ENCODE data around the gene EGR2. TPM values are rescaled to one million over a fixed set of nuclear protein-coding genes. Genes with fewer than 3 reads are reported as not detected.
"Not testable (repeated sequence)": the region's sequence is repeated elsewhere in the genome, so short reads cannot be mapped to it uniquely, and the experiment has no call there.

Gene EGR2
- total RNA-seq, 1 experiment from 2014 or later, result 5.9 TPM

DNA sequence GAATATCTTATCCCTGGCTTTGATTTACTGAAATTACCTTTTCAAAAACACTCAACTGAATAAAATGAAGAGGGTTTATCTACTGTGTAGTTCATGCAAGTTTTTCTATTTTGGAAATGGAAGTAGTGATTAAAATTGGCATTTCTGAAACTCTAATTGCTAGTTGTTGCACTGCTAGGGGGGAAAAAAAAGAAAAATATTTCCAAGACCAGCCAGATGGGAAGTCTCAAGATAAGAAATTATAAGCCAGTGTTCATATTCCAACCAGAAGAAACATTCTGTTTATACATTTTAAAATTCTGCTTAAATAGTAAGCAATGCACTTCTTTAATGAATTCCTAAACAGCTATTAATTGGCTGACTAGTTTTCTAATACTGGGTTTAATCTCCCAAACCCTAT, 21.1 kb downstream of the EGR2 start:
- DNase-seq (ENCODE audit: low read depth), result no peak

DNA sequence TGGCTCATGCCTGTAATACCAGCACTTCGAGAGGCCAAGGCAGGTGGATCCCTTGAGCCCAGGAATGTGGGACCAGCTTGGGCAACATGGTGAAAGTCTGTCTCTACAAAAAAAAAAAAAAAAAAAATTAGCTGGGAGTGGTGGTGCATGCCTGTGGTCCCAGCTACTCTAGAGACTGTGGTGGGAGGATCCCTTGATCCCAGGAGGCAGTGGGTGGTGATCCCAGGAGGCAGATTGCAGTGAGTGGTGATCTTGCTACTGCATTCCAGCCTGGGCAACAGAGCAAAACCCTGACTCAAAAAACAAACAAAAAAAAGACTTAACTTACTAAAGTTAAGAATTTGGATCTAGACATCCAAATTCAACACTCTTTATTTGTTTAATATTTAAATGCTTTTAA, 21.9 kb downstream of the EGR2 start:
- DNase-seq (ENCODE audit: low read depth), result peak; percentile 65

DNA sequence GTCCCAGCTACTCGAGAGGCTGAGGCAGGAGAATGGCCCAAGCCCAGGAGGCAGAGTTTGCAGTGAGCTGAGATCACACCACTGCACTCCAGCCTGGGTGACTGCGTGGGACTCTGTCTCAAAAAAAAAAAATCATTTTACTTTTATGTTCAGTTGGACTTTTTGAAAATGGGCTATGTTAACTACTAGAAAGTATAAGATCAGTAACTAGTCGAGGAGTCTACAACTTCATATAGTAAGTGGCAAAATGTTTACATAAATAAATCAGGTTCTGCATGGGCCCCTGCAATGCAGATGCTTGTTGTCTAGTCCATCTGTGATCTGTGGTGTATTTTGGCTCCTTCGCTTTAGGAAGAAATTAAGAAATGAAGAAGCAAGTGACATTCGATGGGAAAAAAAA, 23.9 kb downstream of the EGR2 start:
- peak; percentile 49 for DNase-seq (ENCODE audit: low read depth)

DNA sequence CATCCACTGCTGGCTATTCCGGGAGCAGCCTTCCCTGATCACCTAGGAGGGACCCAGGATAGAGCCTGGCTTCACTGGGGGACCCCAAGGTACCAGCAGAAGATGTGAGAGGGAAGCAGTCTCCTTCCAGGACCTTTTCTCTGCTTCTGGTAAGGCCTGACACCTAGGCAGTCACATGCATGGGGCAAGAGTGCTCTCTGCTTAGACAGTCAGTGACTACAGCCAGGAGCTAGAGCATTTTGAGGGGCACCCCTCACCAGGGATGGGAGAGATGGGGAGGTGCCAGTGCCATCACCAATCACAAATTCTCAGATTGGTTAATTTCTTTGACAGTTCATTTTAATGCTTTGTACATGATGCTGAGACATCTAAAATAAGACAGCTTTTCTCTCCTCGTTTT, 25.6 kb downstream of the EGR2 start:
- DNase-seq (ENCODE audit: low read depth), result no peak

- no peak for DNase-seq (ENCODE audit: low read depth)
Observed at GRCh38 chr10:62790019-62790555, 26.1 kb downstream of the EGR2 start.

- no peak for DNase-seq (ENCODE audit: low read depth)
Observed at GRCh38 chr10:62788861-62789467, 27.2 kb downstream of the EGR2 start.

GRCh38 chr10:62788285-62788684, 27.9 kb downstream of the EGR2 start:
- not testable (repeated sequence) for DNase-seq (ENCODE audit: low read depth)

GRCh38 chr10:62784537-62784936, 31.6 kb downstream of the EGR2 start:
- DNase-seq (ENCODE audit: low read depth), result not testable (repeated sequence)

DNA sequence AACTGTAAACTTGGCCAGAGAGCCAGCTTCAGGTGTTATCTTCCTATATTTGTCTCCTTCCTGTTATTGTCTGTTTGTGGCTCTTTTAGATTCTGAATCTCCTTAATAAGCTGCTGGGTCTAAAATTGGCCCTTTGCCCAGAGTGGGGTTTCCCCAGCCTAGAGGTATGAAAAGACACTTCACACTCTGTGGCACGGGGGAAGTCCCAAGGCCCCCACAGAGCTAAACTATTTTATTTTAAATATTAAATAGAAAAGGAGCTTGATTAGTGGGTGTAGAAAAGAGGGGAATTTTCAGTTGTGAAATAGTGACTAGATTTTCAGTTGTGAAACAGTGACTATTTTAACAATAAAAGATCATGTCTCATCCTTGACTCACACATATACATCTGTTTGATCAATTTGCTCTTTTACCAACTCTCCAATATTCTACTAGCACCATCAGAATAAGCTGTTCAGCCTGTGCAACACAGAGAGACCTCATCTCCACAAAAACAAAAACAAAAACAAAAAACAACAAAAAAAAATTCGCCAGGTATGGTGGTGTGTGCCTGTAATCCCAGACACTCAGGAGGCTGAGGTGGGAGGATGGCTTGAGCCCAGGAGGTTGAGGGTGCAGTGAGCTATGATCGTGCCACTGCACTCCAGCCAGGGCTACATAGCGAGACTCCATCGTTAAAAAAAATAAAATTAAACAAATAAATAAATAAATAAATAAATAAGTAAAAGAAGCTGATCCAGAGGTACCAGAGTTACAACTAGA, 36.5 kb downstream of the EGR2 start:
- peak; percentile 54 for DNase-seq (ENCODE audit: low read depth)

DNA sequence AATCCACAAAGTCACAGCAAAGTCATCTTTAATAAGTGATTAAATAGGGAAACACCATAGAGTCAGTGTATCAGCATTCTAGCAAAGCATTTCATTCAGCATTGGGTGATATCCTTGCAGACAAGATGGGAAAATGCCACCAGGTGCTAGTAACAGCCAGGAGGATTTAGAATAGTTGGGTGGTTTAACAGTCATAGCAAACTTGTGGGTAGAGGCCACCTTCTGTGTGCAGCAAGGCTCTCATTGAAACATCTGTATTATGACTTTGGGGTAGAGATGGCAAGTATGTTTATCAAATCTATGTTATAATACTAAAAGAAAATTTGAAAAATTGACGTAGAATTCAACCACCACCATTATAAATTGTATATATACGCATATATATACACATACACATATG, 38.0 kb downstream of the EGR2 start:
- no peak for DNase-seq (ENCODE audit: low read depth)

GRCh38 chr10:62772186-62772974, 43.8 kb downstream of the EGR2 start:
- peak; percentile 56 for DNase-seq (ENCODE audit: low read depth)

GRCh38 chr10:62769574-62770242, 46.5 kb downstream of the EGR2 start:
- peak; percentile 49 for DNase-seq (ENCODE audit: low read depth)

DNA sequence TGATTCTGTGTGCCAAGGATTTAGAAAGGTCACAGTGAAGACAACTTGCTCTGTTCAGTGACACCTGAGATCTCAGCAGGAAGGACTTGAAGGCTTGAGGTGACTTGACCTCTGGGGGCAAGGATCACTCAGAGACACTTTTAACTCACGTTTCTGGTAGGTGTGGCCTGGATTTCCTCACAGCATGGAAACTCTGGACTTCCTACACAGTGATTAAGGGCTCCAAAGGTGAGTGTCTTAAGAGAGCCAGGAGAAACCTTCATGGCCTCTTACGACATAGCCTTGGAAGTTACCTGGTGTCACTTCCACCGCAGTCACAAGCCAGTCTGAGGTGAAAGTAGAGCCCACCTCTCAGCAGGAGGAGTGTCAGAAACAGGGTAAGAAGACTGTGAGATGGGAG, 49.8 kb downstream of the EGR2 start:
- no peak for DNase-seq (ENCODE audit: low read depth)

DNA sequence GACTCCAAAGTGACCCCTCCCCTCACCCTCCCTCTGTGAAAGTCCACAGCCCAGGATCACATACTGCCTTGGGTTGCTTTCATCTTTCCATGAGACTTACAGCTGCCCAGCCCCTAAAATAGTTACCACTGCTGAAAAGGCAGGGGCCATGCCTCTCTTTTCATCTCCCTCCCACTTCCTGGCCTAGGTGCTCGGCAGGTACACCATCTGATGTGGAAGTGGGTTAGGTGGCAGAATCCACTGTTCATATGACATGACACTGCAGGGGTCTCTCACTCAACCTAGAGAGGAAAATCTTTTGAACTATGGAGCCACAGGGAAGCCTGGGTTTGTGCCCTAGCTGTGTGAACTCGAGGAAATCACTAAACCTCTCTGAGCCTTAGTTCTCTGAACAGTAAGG, 50.4 kb downstream of the EGR2 start:
- DNase-seq (ENCODE audit: low read depth), result no peak

DNA sequence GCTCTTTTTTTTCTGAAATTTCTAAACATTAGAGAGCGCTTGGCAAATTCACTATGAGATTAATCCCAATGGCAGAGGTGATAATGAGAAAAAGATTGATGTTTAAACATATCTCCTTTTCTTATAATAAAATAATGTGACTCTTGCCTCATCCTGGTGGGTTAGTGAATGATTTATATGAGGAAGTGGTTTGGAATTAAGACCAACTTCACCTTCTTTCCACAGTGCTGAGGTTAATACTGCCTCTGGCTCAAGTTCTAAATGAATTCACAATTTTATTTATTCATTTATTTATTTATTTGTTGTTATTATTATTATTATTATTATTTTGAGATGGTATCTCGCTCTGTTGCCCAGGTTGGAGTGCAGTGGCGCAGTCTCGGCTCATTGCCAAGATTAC, 52.2 kb downstream of the EGR2 start:
- no peak for DNase-seq (ENCODE audit: low read depth)

DNA sequence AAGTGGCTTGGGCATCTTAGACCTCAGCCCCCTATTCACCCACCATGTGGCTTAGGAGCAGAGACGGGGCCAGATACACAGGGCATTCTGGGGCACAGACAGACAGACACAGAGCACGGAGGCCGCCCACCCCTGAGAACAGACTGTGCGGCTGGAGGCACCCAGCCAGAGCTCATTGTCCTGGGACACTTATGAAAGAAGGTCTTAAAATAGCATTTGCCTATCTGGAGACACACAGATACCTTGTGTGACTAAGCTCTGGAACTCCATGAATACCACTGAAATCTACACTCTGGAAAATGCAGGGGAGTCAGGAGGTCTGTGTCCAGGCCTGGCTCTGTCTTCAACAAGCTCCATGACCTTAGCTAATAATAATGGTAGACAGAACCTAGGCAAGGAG, 53.0 kb downstream of the EGR2 start:
- DNase-seq (ENCODE audit: low read depth), result peak; percentile 38

Other genes with a start within 250 kb of the EGR2 start
- 27.4 and 31.7 TPM in 2 replicates for gene ADO, start 11.6 kb downstream of the EGR2 start, total RNA-seq (2014; rRNA removed; shearing (Covaris generic))